Fibroblast of villous mesenchyme (primary cell): Measurements from ENCODE around the gene REN. TPM values are rescaled to one million over a fixed set of nuclear protein-coding genes. Genes with fewer than 3 reads are reported as not detected.

Experiments
- DNase-seq: peaks from one replicate; pipeline ENCODE4 v3.0.0-alpha.2; 2010; ENCODE audit warnings: low read depth
- H3K4me3 ChIP-seq: 2 replicates; pipeline ENCODE4 v1.5.1; 2011; ENCODE audit warnings: low read depth, mild to moderate bottlenecking, low read length
- total RNA-seq: library from RNA; depleted of rRNA; stranded (reverse); fragments of >200 nt; gene quantifications from 2 replicates; pipeline ENCODE4 v1.2.3, GENCODE V29; 2012
- TF ChIP-seq, protein P1 (sequence below): IDR thresholded peaks from 2 replicates; pipeline ENCODE4 v1.5.1; 2012; ENCODE audit warnings: low read depth, mild to moderate bottlenecking, low read length; ENCODE audit not compliant: insufficient read depth

REN gene
- total RNA-seq, 1 donor: 4.3 TPM

GRCh38 chr1:204192046-204192445 is 25.9 kb upstream of the REN start:
- DNase-seq: no peak
- TF ChIP-seq, protein P1, sequence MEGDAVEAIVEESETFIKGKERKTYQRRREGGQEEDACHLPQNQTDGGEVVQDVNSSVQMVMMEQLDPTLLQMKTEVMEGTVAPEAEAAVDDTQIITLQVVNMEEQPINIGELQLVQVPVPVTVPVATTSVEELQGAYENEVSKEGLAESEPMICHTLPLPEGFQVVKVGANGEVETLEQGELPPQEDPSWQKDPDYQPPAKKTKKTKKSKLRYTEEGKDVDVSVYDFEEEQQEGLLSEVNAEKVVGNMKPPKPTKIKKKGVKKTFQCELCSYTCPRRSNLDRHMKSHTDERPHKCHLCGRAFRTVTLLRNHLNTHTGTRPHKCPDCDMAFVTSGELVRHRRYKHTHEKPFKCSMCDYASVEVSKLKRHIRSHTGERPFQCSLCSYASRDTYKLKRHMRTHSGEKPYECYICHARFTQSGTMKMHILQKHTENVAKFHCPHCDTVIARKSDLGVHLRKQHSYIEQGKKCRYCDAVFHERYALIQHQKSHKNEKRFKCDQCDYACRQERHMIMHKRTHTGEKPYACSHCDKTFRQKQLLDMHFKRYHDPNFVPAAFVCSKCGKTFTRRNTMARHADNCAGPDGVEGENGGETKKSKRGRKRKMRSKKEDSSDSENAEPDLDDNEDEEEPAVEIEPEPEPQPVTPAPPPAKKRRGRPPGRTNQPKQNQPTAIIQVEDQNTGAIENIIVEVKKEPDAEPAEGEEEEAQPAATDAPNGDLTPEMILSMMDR: no peak

DNA sequence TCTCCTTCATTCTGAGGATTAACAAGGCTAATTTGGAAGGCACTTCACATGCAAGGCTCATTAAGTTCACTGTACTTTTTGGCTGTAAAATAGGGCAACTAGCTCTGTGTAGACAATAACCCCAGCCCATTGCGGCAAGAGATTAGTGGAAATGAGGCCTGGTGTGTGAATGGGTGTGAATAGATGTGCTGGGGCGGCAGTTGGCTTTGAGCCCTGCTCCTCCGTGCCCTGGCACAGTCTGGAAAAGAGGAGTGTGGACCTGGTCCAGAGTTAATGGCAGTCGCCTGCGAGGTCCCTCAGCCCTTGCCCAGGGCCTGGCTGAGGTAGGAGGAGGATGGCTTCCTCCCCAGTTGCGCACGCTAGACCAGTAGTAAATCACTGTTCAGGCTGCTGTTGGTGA is 25.3 kb upstream of the REN start:
- TF ChIP-seq, protein P1: no peak
- no peak overlapping the region for H3K4me3 ChIP-seq
- DNase-seq: no peak

More at GRCh38 chr1:204192046-204192445, 25.9 kb upstream of the REN start:
- H3K4me3 ChIP-seq: no peak overlapping the region

DNA sequence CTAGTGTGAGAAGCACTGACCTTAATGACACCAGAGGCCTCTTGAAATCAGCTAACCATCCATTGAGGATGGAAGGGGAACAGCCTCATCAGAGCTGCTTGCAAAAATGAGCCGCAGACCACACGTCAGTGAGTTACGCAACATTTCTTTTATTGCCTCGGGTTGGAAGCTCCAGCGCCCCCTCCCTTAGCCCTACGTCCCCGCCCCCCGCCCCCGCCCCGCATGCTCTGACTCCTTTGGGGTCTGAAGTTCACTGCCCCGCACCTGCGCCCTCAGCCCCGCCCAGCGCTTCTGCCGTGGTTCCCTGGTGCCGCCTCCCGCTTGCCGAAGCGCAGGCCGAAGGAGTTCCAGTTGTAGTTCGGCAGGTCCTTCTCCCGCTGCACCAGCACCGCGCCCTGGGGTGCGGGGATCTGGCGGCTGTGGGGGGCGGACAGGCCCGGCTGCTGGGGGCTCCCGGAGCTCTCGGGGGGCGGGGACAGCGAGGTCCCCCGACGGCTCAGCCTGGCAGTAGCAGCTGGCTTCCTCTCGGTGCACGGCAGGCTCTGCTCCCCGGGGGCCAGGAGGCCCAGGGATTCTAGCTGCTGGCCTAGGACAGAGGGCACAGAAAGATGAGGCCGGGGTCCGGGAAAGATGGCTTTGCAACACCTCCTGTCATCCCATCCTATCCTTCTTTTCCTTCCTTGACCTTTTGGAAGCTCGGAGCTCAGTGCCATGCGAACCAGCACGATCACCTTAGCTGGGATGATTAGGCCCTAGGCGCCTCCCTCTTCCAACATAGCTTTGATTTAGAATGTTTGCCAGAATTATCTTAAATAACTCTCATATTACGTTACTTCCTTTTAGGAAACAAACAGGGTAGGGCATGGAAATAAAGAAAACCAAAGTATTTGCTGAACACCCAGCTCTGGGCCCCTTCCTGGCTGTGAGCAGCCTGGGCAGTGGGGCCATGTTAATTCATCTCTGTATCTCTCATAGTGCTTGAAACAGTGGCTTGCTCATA is 24.4 kb upstream of the REN start:
- peak overlapping the region; percentile 31 for H3K4me3 ChIP-seq
- TF ChIP-seq, protein P1: no peak
- DNase-seq: peak; percentile 82

DNA sequence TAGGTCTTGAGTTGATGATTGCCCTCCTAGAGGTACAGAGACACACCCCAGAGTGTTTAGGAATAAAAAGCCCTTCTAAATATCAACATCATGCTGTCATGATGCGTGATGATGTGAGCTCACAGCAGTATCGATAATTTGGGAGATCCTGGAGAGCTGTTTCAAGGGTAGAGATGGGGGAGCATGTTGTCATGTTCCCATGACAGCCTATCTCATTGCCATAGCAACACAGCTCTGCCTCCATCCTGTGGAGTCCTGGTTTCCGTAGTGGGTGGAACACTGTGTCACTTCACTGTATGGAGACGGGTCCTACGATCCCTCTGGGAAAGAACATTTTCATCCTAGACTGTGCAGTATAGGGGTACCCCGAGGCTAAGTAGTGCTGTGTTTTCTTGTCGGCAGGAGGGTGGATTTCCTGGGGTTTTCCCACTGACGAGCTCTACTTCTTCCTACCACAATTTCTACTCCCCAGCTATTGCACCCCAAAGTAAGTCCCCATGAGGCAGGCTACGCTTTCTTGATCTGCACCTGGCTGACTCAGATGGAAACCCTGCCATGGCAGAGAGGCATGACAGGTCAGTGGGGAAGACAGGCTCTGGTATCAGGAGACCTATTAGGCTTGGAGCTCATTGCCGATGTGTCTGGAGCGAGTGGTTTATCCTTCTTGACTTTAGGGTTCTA is 23.0 kb upstream of the REN start:
- no peak for DNase-seq

GRCh38 chr1:204186597-204186996 is 20.5 kb upstream of the REN start:
- TF ChIP-seq, protein P1: no peak
- DNase-seq: no peak
- no peak overlapping the region for H3K4me3 ChIP-seq

More for the DNA sequence above, 23.0 kb upstream of the REN start:
- TF ChIP-seq, protein P1: no peak
- H3K4me3 ChIP-seq: no peak overlapping the region

- TF ChIP-seq, protein P1: no peak
These were observed 15.0 kb upstream of the REN start for GRCh38 chr1:204181116-204181515.

More at GRCh38 chr1:204181116-204181515, 15.0 kb upstream of the REN start:
- H3K4me3 ChIP-seq: no peak overlapping the region
- DNase-seq: no peak
